Colonic mucosa (tissue), 4 donors: ENCODE data around the gene RALGPS1. TPM values are rescaled to one million over a fixed set of nuclear protein-coding genes. Genes with fewer than 3 reads are reported as not detected.

ENCODE experiments used
- DNase-seq: peaks from one replicate; pipeline ENCODE4 v3.0.0-alpha.2; 2020
- H3K27ac ChIP-seq: fragments of 200-600 bp; one replicate; pipeline ENCODE4 v1.8.0; 2021
- H3K27me3 ChIP-seq: fragments of 200-600 bp; one replicate; pipeline ENCODE4 v1.8.0; 2021
- H3K36me3 ChIP-seq: fragments of 200-600 bp; one replicate; pipeline ENCODE4 v1.8.0; 2021
- H3K4me1 ChIP-seq: fragments of 200-600 bp; one replicate; pipeline ENCODE4 v1.8.0; 2021; ENCODE audit warnings: mild to moderate bottlenecking
- H3K4me3 ChIP-seq: fragments of 200-600 bp; one replicate; pipeline ENCODE4 v1.8.0; 2021
- H3K9ac ChIP-seq, 2 donors: one replicate each; pipeline ENCODE4 v1.7.0; 2013; ENCODE audit warnings: control low read depth in 2 of 2, low read depth in 2 of 2, low read length in 2 of 2
- H3K9me3 ChIP-seq: fragments of 200-600 bp; one replicate; pipeline ENCODE4 v1.8.0; 2021
- CTCF ChIP-seq: fragments of 200-600 bp; IDR thresholded peaks from one replicate; pipeline ENCODE4 v1.8.0; 2022; ENCODE audit warnings: antibody characterized with exemption, mild to moderate bottlenecking
- intact Hi-C: fragments of 100-400 bp; cut with DNase I; formaldehyde crosslinking; loops from one replicate; pipeline ENCODE4 v1.14.1; 2022
- total RNA-seq, 2 donors: library from RNA; stranded (reverse); fragmentation: NEBNext Ultra II Directional in 1 of 2; extraction: Animal tissue kit (Norgen Biotek cat#: 25700) in 1 of 2; gene quantifications; one replicate each; pipeline ENCODE4 v1.2.1, GENCODE V29; 2021
- donor health status: healthy.
- donor health status: DM: no; HTN: no; CAD: no.
- donor health status: DM: no; HTN: no; CAD: no.

RALGPS1 gene
- total RNA-seq, 2 donors from 2014 or later: 22.6 to 27.2 TPM

DNA sequence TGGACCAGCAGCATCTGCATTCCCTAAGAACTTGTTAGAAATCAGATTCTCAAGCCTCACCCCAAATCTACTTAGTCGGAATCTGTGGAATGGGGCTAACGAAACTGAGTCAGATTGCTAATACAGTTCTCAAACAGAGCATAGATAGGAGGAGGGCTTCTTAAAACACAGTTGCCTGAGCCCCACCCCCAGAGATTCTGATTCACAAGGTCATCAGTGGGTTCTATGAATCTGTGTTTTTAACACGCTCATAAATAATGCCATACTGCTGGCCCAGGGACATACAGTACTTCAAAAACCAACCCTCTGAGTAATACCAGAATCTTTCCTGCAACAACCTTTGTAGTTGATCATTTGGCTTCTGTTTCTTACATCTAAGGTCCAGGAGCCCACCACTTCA lies 317.1 kb downstream of the RALGPS1 start:
- Histone ChIP-seq H3K27ac (no peak overlapping the region), H3K9ac (no peak overlapping the region), H3K27me3 (no peaks in the 10 kb centered on the region), H3K9me3 (no peaks in the 10 kb centered on the region), H3K36me3 (no peaks in the 10 kb centered on the region), H3K4me1 (no peaks in the 10 kb centered on the region), H3K4me3 (no peak overlapping the region)
- intact Hi-C loops: no loop called here
- no peak for TF ChIP-seq CTCF
- DNase-seq: no peak

GRCh38 chr9:127232833-127233549 lies 318.4 kb downstream of the RALGPS1 start:
- no peaks in the 10 kb centered on the region for H3K9me3 ChIP-seq
- H3K4me3 ChIP-seq: no peak overlapping the region
- intact Hi-C loops: no loop called here
- H3K27ac ChIP-seq: no peak overlapping the region
- H3K4me1 ChIP-seq: no peaks in the 10 kb centered on the region
- TF ChIP-seq CTCF: no peak
- H3K9ac ChIP-seq: no peak overlapping the region
- no peaks in the 10 kb centered on the region for H3K27me3 ChIP-seq
- no peaks in the 10 kb centered on the region for H3K36me3 ChIP-seq
- DNase-seq: no peak

- TF ChIP-seq CTCF: no peak
- Histone ChIP-seq H3K27me3 (no peaks in the 10 kb centered on the region), H3K9ac (no peak overlapping the region), H3K4me3 (no peak overlapping the region), H3K9me3 (no peaks in the 10 kb centered on the region), H3K4me1 (no peaks in the 10 kb centered on the region), H3K36me3 (no peaks in the 10 kb centered on the region), H3K27ac (no peak overlapping the region)
- no peak for DNase-seq
- intact Hi-C loops: no loop called here
Observed at GRCh38 chr9:127233550-127233949, 319.0 kb downstream of the RALGPS1 start.

DNA sequence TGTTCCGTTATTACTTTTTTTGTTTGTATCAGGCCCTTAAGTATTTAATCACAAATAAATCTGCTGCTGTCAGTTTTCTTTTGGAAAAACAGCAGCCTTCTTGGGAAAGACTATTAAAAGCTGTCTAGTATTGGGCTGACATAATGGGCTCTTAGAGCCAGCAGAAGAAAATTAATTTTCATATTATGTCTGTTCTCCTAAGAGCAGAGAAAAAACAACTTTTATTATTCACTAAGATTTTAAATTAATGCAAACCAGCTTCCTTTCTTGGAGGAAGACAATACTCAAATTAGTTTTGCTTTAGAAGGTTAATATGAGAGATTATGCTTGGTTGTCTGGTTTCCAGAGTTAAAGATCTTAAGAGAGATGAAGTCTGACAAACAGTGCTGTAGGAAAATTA lies 319.4 kb downstream of the RALGPS1 start:
- no peak for DNase-seq
- Histone ChIP-seq H3K9me3 (no peaks in the 10 kb centered on the region), H3K27ac (no peak overlapping the region), H3K9ac (no peak overlapping the region), H3K36me3 (no peaks in the 10 kb centered on the region), H3K27me3 (no peaks in the 10 kb centered on the region), H3K4me1 (no peaks in the 10 kb centered on the region), H3K4me3 (no peak overlapping the region)
- intact Hi-C loops: no loop called here
- no peak for TF ChIP-seq CTCF

- DNase-seq: no peak
- Histone ChIP-seq H3K27ac (no peak overlapping the region), H3K27me3 (no peaks in the 10 kb centered on the region), H3K4me3 (no peak overlapping the region), H3K4me1 (no peaks in the 10 kb centered on the region), H3K9ac (no peak overlapping the region), H3K9me3 (no peaks in the 10 kb centered on the region), H3K36me3 (no peaks in the 10 kb centered on the region)
- intact Hi-C loops: no loop called here
- no peak for TF ChIP-seq CTCF
Observed at GRCh38 chr9:127237801-127238200, 323.2 kb downstream of the RALGPS1 start.
